Stimulated activated CD8-positive, alpha-beta memory T cell treated with anti-CD3 and anti-CD28 coated beads, Interleukin-12 subunit alpha, Interleukin-12 subunit beta, amount 100 ng/mL, for 4 hours (primary cell): ENCODE results near the gene PALM.
"Not testable (repeated sequence)": the region's sequence is repeated elsewhere in the genome, so short reads cannot be mapped to it uniquely, and the experiment has no call there.

ENCODE experiments used
- DNase-seq: peaks from one replicate; pipeline ENCODE4 v3.0.0-alpha.2; 2020; ENCODE audit warnings: low read depth

Gene PALM

DNA sequence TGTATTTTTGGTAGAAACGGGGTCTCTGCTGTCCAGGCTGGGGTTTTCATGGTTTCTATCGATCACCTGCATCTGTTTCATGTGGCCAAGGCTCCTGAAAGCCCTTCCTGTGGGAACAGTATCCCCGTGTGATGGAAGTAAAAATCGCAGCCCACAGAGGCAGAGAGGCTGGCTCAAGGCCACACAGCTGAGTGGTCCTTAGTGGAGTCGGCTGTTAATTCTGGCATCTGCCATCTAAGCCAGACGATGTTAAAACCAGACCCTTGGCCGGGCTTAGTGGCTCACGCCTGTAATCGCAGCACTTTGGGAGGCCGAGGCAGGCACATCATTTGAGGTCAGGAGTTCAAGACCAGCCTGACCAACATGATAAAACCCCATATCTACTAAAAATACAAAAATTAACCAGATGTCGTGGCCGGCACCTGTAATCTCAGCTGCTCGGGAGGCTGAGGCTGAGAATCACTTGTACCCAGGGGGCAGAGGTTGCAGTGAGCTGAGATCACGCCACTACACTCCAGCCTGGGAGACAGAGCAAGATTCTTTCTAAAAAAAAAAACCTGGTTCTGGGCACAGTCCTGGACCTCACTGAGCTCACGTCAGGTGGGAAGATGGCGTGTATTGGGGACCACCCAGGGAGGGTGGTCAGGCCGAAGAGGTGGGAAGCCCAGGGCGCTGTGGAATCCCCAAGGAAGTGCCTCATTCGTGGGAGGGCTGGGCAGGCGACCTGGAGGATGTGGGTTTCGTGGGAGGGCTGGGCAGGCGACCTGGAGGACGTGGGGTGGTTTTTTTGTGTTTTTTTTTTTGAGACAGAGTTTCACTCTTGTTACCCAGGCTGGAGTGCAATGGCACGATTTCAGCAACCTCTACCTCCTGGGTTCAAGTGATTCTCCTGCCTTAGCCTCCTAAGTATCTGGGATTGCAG is 23.7 kb downstream of the PALM start:
- no peak for DNase-seq

DNA sequence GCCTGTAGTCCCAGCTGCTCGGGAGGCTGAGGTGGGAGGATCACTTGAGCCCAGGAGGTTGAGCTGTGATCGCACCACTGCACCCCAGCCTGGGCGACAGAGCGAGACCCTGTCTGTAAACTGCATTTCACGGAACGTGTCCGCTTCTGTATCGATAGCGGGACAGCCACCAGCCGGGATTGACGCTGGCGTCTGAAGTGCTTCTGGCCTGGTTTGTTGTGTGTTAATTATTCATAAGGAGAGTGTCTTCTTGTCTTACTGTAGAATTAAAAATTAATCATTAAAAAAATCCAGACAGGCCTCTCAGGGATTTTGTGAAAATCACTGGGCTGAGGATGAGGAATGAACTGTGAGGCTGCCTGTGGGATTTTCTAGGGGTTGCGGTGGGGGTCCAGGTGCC is 26.0 kb downstream of the PALM start:
- DNase-seq: no peak

DNA sequence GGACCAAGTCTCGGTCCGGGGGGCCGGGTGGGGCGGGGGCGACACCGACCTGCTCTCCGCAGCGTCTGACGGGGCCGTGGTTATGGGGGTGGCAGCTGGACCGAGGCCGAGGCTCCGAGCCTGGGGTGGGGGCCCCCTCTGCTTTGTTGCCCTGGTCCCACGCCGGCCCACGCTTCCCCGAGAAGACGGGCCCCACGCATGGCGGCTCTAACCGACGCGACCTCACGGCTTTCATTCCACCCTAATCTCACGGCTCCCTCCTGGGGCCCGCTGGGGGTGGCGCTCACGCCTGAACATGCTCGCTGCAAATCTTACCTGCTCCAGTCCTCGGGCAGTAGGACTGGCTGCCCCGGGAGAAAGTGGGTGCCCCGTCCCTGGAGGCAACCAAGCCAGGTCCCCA is 27.4 kb downstream of the PALM start:
- no peak for DNase-seq

DNA sequence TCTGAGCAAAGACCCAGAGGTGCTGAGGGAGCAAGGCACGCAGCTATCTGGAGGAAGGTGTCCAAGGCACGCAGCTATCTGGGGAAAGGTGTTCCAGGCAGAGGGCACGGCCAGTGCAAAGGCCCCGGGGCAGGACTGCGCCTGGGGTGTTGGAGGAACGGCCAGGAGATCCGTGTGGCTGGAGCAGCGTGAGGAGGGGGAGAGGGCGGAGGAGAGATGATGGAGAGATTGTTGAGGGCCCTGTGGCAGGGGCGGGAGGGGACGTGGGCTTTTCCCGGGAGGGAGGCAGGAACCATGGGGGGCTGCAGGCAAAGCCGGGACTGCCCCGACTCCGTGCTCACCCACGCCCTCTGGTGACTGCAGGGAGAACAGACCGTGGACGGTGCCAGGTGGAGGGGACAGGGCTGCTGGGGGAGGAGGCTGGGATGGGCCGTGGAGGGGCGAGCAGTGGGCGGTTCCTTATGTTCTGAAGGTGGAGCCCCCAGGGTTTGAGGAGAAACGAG is 28.9 kb downstream of the PALM start:
- peak; percentile 25 for DNase-seq

DNA sequence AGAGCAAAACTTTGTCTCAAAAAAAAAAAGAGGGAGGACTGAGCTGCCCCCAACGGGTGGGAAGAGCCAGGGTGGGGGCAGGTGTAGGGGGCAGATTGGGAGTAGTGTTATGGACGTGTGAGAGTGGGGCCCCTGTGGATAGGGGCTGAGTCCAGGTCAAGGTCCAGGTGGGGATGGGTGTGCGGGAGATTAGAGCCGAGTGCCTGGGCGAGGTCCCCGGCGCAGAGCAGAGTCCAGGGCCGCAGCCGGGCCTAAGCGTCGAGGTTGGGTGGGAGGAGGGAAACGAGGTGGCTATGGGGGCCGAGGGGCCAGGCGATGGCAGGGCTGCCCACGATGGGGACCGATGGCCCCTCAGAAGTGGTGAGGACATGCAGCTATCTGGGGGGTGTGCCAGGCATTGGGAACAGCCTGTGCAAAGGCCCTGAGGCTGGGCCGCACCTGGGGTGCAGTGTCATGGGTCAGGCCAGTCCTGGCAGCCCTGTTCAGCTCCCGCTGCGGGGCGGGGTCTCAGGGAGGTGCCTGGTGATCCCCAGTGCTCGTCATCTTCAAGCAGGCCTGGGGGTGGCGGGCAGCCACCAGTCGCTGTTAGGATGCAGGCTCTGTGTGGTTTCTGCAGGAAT is 29.9 kb downstream of the PALM start:
- DNase-seq: no peak

DNA sequence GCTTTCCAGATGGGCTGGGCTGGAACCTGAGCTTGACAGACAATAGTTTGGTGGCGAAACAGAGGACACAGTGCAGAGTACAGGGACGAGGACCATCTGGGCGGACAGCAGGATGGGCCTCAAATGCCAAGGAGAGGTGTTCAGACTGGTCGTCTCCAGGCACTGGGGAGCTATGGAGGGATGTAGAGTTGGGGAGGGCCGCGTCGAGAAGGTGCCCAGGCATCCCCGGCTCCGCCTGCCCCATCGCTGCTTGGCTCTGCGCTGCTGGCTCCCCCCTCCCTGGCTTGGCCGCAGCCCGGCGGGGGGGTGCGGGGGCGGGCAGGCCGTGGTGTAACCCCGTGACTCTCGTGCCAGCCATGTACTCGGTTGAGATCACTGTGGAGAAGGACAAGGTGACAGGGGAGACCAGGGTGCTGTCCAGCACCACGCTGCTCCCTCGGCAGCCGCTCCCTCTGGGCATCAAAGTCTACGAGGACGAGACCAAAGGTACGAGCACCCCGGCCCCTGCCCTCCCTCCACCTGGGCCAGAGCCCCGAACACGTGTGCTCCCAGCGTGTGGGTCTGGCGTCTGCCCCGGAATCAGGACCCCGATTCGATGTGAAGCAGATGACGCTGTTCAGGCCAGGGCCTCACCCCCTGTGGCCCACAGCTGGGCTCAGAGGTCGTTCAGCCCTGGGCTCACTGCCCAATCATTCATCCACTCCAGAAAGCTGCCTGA is 31.4 kb downstream of the PALM start:
- no peak for DNase-seq

DNA sequence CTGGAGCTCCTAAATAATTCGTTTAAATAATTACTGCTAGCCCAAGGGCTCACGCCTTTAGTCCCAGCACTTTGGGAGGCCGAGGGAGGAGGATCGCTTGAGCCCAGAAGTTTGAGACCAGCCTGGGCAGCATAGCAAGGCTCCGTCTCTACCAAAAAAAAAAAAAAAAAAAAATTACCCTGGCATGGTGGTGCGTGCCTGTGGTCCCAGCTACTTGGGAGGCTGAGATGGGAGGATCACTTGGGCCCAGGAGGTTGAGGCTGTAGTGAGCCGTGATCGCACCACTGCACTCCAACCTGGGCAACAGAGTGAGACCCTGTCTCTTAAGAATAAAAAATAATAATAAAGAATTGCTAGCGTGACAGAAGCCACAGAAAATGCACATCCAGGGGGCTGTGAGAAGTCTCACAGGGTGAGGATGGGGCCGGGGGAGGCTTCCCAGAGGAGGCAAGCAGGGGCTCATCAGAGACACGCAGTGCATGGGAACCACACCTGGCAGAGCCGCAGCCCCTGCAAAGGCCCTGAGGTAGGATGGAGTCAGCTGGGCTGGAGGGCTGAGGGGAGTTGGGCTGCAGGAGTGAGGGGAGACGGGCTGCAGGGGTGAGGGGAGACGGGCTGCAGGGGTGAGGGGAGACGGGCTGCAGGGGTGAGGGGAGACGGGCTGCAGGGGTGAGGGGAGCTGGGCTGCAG is 32.2 kb downstream of the PALM start:
- DNase-seq: not testable (repeated sequence)

DNA sequence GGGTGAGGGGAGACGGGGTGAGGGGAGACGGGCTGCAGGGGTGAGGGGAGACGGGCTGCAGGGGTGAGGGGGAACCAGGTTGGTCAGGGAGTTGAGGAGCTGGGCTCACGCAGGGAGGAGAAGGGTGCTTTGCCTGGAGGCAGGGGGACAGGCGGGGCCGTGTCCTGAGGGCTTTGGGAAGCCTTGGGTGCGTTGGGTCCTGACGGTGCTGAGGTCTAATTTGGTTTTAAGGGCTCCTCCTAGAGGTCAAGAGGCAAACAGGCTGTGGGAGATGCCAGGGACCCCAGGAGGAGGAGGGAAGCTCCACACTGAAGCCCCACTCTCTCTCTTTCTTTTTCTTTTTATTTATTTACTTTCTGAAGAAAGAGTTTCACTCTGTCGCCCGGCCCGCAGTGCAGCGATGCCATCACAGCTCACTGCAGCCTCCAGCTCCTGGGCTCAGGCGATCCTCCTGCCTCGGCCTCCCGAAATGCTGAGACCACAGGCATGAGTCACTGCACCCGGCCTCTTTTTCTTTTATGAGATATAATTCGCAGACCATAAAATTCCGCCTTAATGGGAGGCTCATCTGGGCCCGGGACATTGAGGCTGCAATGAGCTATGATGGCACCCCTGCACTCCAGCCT is 32.9 kb downstream of the PALM start:
- no peak for DNase-seq

DNA sequence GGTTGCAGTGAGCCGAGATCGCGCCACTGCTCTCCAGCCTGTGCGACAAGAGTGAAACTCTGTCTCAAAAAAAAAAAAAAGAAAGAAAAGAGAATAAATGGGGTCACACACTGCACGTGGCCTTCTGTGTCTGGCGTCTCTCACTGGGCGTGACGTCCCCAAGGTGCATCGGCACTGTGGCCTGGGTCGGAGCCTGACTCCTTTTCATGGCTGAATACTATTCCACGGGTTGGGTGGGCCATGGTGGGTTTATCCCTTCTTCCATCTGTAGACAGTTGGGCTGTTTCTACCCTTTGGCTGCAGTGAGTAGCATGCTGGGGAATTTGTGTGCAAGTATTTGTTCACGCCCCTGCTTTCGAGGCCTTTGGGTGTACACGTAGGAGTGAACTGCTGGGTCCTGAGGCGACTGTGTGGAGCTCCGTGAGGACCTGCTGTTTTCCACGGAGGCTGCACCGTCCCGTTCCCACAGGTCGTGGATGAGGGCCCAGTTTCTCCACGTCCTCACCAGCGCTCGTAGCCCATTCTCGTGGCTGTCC is 33.9 kb downstream of the PALM start:
- DNase-seq: no peak

DNA sequence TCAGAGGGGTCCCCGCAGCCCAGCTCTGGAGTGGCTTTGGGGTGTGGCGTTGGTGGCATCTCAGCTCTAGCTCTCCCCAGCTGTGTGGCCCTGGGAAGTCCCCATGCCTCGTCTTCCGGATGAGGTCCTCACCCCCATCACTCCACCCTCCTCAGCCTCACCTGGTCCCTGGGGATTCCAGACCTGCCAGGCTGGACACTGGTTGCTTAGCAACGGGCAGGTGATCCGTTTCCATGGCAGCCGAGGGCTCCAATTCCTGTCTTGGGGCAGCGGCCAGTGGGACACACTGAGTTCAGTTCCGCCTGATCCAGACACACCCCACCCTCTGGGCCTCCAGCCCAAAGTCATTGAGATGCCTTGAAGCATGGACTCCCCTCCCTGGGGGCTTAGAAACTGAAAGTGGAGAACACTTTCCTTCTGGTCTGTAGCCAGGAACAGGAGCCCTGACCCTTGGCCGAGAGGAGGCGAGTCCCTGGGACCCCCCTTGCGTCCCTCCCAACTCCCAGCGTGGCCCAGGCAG is 34.5 kb downstream of the PALM start:
- DNase-seq: no peak

DNA sequence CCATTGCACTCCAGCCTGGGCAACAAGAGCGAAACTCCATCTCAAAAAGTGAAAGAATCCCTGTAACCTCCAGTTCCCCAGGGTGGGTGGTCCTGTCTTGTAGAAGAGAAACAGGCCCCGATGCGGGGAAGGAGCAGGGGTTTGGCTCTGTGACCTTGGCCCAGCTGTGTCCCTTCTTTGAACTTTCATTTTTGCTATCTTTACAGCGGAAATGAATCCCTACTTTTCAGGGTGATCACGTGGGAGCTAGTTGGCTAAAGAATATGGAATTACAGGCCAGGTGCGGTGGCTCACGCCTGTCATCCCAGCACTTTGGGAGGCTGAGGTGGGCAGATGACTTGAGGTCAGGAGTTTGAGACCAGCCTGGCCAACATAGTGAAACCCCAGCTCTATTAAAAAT is 36.4 kb downstream of the PALM start:
- not testable (repeated sequence) for DNase-seq

DNA sequence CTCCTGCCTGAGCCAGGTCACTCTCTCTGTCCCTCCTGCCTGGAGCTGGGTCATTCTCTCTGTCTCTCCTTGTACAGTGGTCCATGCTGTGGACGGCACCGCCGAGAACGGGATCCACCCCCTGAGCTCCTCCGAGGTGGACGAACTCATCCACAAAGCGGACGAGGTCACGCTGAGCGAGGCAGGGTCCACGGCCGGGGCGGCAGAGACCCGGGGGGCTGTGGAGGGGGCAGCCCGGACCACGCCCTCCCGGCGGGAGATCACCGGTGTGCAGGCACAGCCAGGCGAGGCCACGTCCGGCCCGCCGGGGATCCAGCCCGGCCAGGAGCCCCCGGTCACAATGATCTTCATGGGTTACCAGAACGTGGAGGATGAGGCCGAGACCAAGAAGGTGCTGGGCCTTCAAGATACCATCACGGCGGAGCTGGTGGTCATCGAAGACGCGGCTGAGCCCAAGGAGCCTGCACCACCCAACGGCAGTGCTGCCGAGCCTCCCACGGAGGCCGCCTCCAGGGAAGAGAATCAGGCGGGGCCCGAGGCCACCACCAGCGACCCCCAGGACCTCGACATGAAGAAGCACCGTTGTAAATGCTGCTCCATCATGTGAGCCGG is 37.6 kb downstream of the PALM start:
- DNase-seq: no peak

DNA sequence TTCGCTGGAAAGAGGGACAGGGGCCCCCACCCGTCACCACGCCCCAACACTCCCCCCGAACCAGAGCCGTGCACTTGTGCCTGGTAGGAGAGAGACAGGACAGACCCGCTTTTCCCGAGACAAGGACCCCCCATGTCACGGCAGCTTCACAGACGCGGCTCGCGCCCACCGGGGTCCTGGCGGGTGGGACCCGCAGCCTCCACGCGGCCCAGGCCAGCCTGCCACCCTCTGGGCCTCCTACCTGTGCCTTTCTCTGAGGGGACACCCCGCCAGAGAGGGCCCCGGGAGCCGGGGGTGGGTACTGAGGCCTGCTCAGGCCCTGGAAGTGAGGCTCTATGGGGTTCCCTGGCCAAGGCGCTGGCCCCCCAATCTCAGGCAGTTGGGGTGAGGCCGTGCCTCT is 38.2 kb downstream of the PALM start:
- DNase-seq: no peak

DNA sequence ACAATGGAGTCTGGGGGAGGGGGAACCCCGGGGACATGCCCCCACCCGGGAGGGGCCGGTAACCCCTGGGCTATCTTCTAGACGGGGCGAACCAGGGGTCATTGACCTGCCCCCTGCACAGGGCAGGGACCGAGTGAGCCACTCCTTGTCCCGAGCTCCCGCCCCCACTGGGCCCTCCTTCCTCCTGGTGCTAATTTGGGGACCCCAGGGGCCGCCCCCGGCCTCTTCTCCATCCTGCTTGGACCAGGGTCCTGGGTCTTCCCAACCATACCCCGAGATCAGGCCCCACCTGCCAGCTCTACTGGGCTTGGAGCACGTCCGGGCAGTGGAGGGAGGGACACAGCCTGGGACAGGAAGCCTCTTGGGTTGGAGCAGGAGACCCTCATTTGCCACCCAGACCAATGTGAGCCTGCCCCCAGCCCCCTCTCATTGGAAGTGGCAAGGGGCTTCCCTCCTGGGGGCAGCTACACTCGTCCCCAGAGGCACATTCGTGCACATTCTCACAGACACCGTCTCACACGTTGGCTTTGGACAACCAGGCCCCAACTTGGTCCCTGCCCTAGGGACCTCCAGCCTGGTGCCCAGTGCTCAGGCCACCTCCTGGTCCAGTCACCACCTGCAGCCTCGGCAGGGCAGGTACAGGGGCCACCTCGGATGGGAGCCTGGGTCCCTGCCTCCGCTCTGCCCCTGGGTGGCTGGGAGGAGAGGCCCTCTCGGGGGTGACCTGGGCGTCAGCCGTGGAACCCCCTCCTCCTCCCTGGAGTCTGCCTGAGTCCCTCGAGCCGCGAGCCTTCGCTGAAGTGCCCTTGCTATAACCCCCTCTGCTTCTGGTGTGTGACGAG is 38.9 kb downstream of the PALM start:
- no peak for DNase-seq

DNA sequence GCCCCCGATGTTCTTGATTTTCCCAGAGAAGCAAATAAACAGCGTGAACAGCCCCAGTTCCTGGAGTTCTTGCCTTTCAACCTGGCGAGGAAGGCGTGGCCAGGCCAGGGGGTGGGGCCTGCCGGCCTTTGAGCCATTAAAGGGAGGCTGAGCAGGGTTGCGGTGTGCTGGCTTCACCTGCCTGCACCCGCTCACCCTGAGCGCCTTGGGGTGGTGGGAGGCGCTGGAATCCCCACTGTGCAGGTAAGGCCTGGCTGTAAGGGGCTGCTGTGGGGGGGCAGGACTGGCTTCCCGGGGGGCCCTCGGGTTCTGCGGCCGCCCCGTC is 39.5 kb downstream of the PALM start:
- no peak for DNase-seq

DNA sequence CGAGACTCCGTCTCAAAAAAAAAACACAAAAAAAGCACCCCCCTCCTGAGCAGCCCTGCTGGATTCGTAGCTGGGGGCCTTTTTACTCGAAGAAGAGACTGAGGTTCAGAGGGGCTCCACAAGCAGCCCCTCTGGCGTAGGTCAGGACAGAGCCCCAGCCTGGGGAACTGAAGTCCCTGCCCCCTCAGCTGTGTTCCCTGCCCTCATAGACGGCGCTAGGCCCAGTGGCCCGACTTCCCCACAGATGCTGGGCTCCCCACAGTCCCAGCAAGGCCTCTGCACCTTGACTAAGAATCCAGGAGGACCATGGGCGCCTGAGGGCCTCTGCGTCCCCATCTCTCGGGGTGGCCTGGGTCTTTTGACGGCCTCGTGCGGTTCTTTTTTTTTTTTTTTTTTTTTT is 41.1 kb downstream of the PALM start:
- no peak for DNase-seq

DNA sequence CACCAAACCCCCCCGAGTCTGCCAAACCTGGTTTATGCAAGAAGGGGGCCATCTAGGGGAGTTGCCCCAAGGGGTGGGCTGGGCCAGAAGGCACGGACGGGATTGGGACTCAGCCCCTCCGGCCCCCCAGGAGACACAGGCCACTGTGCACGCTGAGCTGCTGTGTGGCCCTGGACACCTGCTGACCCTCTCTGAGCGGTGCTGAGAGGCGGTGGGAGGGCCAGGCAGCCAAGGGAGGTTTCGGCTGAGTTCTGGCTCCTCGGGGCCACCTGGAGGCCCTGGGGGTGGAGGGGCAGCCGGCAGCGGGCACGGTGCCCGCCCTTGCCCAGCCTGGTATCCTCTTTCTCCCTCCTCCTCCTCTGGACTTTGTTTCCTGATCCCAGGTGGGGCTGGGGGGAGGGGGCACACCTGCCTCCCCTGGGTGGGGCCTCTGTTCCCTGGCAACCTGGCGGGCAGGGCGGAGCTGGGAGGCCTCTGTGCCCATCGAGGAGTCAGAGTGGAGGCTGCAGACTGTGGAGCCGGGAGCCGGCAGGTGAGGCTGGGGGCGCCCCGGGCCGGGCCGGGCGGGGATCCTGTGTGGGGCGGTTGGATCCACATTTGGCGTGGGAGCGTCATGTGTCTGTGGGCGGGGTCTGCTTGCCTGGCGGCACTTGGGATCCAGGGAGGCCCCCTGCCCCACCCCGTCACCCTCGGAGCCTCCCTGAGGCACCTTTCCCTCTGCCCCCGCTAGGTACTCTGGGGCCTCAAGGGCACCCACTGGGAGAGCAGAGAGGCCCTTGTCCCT is 42.1 kb downstream of the PALM start, which contains the start of gene MISP:
TSS of gene MISP (plus strand) at position 473 of the 784 bp plus-strand sequence. CDS start 5,835 bp downstream, outside the sequence.
- DNase-seq: no peak

DNA sequence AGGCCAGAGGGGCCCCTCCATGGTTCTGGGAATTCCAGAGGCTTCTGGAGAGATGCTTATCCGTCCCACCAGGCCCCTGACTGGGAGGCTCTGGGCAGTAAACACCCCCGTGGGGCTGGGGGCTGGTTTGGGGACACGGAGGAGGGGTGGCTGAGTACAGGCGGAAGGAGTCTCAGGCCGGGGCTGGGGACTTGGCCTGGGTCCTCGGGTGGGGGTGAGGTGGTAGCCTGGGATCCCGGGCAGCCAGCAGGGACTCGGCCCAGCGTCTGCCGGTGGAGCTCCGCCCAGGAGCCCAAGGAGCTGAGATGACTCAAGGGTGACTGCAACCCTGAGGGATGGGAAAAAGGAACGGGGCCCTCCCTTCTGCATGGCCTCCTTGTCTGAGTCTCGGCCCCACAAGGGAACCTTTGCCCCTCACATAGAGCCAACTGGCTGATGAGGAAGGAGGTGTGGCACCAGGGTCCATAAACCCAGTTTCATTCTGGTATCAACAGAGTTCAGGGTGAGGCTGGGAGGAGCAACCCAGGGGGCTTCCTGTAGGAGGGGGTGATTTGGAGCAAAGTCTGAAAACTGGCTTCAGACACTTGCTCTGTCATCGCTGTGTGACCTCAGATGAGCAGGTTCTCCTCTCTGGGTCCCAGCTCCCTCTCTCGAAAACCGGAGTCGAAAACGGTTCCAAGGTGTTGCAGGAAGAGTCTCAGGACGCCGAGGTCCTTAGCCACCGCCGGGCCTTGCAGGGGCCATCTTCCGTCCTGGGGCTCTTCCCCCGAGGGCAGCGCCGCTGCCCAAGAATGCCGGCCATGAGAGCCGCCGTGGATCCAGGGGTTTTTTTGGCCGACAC is 43.0 kb downstream of the PALM start:
- no peak for DNase-seq
